Measurements from ENCODE around the gene SULF2. TPM values are rescaled to one million over a fixed set of nuclear protein-coding genes. Genes with fewer than 3 reads are reported as not detected.

Gene SULF2
- total RNA-seq, 1 donor from 2014 or later, result 94.5 TPM

DNA sequence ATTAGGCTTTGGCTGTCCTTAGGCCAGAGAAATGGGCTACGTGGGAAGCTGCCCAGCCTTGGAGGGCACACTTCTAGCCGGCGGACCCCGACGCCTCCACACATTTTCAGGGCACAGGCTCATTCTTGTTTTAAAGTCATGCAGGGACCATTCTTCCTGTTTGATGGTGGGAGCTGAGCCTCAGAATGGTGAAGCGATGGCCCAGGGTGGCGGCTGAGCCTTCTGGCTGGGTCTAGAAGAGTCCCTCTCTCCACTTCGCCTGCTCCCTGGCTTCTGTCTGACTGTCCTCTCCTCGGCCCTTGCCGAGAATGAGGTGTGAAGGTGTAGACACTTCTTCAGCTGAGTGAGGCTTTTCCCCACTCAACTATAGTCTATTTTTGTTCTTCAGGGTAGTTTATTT lies 114.4 kb downstream of the SULF2 start:
- TF ChIP-seq, protein P1, sequence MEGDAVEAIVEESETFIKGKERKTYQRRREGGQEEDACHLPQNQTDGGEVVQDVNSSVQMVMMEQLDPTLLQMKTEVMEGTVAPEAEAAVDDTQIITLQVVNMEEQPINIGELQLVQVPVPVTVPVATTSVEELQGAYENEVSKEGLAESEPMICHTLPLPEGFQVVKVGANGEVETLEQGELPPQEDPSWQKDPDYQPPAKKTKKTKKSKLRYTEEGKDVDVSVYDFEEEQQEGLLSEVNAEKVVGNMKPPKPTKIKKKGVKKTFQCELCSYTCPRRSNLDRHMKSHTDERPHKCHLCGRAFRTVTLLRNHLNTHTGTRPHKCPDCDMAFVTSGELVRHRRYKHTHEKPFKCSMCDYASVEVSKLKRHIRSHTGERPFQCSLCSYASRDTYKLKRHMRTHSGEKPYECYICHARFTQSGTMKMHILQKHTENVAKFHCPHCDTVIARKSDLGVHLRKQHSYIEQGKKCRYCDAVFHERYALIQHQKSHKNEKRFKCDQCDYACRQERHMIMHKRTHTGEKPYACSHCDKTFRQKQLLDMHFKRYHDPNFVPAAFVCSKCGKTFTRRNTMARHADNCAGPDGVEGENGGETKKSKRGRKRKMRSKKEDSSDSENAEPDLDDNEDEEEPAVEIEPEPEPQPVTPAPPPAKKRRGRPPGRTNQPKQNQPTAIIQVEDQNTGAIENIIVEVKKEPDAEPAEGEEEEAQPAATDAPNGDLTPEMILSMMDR (IDR thresholded peaks at IDR 0.05; ENCODE audit: unreplicated experiment), result no peak
- DNase-seq (ENCODE audit: low spot score, unreplicated experiment), result no peak
- Mint-ChIP-seq H3K27me3 (no peaks in the 10 kb centered on the region), H3K4me1 (ENCODE audit: low read depth) (no peaks in the 10 kb centered on the region), H3K4me3 (ENCODE audit: low read depth) (no peak overlapping the region), H3K9me3 (ENCODE audit: low read depth) (no peaks in the 10 kb centered on the region), H3K36me3 (ENCODE audit: insufficient read depth) (peaks cover 12% of the 10 kb centered on the region), H3K27ac (no peak overlapping the region)

DNA sequence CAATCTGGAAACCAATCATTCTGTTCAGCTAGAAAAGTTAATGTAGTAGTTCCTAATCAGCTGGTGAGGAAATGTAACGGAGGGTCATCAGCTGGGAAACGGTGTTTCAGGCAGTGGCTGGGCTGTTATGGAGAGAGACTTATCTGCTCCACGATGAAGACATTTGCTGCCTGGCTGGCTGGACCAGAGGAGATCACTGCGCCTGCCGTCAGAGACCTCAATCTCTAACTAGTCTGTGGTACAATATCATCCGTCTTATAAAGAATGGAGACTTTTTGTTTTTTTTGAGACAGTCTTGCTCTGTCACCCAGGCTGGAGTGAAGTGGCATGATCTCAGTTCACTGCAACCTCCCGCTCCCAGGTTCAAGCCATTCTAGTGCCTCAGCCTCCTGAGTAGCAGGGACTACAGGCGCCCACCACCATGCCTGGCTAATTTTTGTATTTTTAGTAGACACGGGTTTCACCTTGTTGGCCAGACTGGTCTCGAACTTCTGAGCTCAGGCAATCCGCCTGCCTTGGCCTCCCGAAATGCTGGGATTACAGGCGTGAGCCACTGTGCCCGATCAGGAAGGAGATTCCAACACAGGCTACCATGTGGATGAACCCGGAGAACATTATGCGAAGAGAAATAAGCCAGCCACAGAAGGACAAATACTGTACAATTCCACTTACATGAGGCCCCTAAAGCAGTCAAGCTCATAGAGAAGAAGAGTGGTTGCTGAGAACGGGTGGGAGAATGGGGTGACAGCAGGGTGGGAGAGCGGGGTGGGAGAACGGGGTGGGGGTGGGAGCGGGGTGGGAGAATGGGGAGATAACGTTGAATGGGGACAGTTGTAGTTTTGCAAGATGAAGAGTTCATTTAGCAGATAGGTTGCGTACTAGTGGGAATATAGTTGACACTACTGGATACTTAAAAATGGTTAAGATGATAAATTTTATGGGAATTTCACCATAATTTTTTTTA lies 115.1 kb downstream of the SULF2 start:
- H3K9me3 Mint-ChIP-seq (ENCODE audit: low read depth), result no peaks in the 10 kb centered on the region
- no peaks in the 10 kb centered on the region for H3K27me3 Mint-ChIP-seq
- no peaks in the 10 kb centered on the region for H3K4me1 Mint-ChIP-seq (ENCODE audit: low read depth)
- no peak overlapping the region for H3K4me3 Mint-ChIP-seq (ENCODE audit: low read depth)
- no peak overlapping the region for H3K27ac Mint-ChIP-seq
- no peak for DNase-seq (ENCODE audit: low spot score, unreplicated experiment)
- TF ChIP-seq, protein P1 (IDR thresholded peaks at IDR 0.05; ENCODE audit: unreplicated experiment), result no peak
- H3K36me3 Mint-ChIP-seq (ENCODE audit: insufficient read depth), result peaks cover 12% of the 10 kb centered on the region

DNA sequence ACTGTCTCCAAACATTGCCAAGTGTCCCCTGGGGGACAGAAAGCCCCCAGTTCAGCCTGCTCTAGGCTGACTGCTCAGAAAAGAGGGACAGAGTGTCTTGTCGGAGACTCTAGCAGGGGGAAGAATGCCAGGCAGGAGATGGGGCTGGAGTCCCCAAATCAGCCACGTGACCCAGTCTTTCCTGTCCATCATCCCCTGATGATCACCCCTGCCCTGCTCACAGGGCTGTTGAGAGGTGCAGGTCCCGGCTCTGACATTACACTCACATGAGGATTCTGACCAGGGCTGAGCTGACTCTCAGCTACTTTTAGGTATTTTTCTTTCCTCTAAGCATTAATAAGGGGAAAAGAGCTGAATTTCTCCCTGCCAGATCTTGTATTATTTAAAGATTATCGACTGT lies 115.8 kb downstream of the SULF2 start:
- H3K36me3 Mint-ChIP-seq (ENCODE audit: insufficient read depth), result peaks cover 12% of the 10 kb centered on the region
- no peak for DNase-seq (ENCODE audit: low spot score, unreplicated experiment)
- H3K4me3 Mint-ChIP-seq (ENCODE audit: low read depth), result no peak overlapping the region
- H3K27me3 Mint-ChIP-seq, result no peaks in the 10 kb centered on the region
- no peaks in the 10 kb centered on the region for H3K9me3 Mint-ChIP-seq (ENCODE audit: low read depth)
- TF ChIP-seq, protein P1 (IDR thresholded peaks at IDR 0.05; ENCODE audit: unreplicated experiment), result no peak
- H3K4me1 Mint-ChIP-seq (ENCODE audit: low read depth), result no peaks in the 10 kb centered on the region
- no peak overlapping the region for H3K27ac Mint-ChIP-seq

DNA sequence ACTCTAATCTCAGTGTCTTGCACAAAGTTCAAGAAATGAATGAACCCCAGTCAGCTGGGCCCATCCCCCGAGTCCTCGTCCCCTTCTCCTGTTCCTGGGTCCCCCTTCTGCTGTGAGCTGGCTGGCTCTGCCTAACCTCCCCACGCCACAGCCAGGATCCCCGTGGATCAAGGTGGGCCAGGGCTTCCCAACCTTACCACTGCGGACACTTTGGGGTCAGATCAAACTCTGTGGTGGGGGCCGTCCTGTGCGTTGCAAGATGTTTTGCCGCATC lies 116.2 kb downstream of the SULF2 start:
- Mint-ChIP-seq H3K4me3 (ENCODE audit: low read depth) (no peak overlapping the region), H3K27ac (no peak overlapping the region), H3K4me1 (ENCODE audit: low read depth) (no peaks in the 10 kb centered on the region), H3K36me3 (ENCODE audit: insufficient read depth) (peaks cover 12% of the 10 kb centered on the region), H3K9me3 (ENCODE audit: low read depth) (no peaks in the 10 kb centered on the region), H3K27me3 (no peaks in the 10 kb centered on the region)
- TF ChIP-seq, protein P1 (IDR thresholded peaks at IDR 0.05; ENCODE audit: unreplicated experiment), result no peak
- DNase-seq (ENCODE audit: low spot score, unreplicated experiment), result no peak

DNA sequence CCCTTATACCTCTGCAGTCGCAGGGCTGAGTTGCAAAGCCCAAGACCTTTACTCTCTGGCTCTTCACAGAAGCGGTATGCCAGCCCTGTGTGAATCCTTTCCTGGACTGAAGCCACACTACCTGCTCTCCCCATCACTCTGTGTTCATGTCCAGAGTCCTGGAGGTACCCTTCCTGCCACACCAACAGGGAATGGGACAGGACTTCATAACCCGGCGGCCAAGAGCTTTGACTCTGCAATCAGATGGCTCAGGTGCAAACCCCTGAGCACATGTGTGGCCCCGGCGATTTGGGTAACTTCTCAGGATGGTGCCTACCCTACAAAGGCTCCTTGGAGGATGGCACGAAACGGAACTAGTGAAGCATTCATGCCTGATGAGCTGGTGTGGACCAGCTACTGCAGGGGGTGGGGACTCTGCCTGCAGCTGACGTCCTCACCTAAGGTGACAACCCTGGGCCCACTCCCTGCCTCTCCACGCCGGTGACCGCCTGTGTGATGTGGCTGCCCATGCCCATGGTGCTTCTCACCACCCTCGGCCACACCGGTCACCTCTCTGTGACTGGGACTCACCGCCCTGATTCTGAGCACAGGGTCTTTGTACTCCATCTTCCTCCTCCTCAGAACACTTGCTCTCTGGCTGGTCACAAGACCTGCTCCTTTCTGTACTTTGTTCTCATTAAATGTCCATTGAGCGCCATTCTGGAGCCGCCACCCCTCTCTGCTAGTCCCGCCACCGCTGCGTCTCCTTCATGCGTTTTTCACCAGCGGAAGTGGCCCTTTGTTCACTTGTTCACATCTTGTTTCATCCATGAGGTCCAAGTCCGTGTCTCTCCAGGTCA lies 116.7 kb downstream of the SULF2 start:
- no peaks in the 10 kb centered on the region for H3K4me1 Mint-ChIP-seq (ENCODE audit: low read depth)
- H3K27ac Mint-ChIP-seq, result no peak overlapping the region
- H3K36me3 Mint-ChIP-seq (ENCODE audit: insufficient read depth), result peaks cover 15% of the 10 kb centered on the region
- DNase-seq (ENCODE audit: low spot score, unreplicated experiment), result no peak
- no peaks in the 10 kb centered on the region for H3K9me3 Mint-ChIP-seq (ENCODE audit: low read depth)
- no peak overlapping the region for H3K4me3 Mint-ChIP-seq (ENCODE audit: low read depth)
- no peaks in the 10 kb centered on the region for H3K27me3 Mint-ChIP-seq
- TF ChIP-seq, protein P1 (IDR thresholded peaks at IDR 0.05; ENCODE audit: unreplicated experiment), result no peak
